Osteocyte (in vitro differentiated cells): ENCODE results near the gene TNFRSF1B. TPM values are rescaled to one million over a fixed set of nuclear protein-coding genes. Genes with fewer than 3 reads are reported as not detected.

ENCODE experiments used
- DNase-seq: peaks from one replicate; pipeline ENCODE4 v3.0.0; 2021; ENCODE audit warnings: mixed read lengths; ENCODE audit not compliant: unreplicated experiment; ENCODE audit errors: extremely low spot score
- H3K27ac Mint-ChIP-seq: one replicate; pipeline ENCODE4 v1.8.0; 2021; ENCODE audit warnings: mild to moderate bottlenecking, mixed read lengths; ENCODE audit not compliant: unreplicated experiment
- H3K27me3 Mint-ChIP-seq: one replicate; pipeline ENCODE4 v1.8.0; 2021; ENCODE audit warnings: mixed read lengths; ENCODE audit not compliant: unreplicated experiment
- H3K36me3 Mint-ChIP-seq: one replicate; pipeline ENCODE4 v1.8.0; 2021; ENCODE audit warnings: mixed read lengths; ENCODE audit not compliant: unreplicated experiment
- H3K4me1 Mint-ChIP-seq: one replicate; pipeline ENCODE4 v1.8.0; 2021; ENCODE audit warnings: mixed read lengths; ENCODE audit not compliant: unreplicated experiment
- H3K4me3 Mint-ChIP-seq: one replicate; pipeline ENCODE4 v1.8.0; 2021; ENCODE audit warnings: mild to moderate bottlenecking, moderate library complexity, mixed read lengths; ENCODE audit not compliant: unreplicated experiment
- H3K9me3 Mint-ChIP-seq: one replicate; pipeline ENCODE4 v1.8.0; 2021; ENCODE audit warnings: mixed read lengths; ENCODE audit not compliant: unreplicated experiment
- CTCF ChIP-seq: fragments of 200-600 bp; sonication (generic); IDR thresholded peaks from 2 replicates; pipeline ENCODE4 v1.5.0; 2021; ENCODE audit warnings: antibody characterized with exemption, mild to moderate bottlenecking, moderate library complexity
- total RNA-seq: library from RNA; stranded (reverse); gene quantifications from 2 replicates; pipeline ENCODE4 v1.2.1, GENCODE V29; 2021

Gene TNFRSF1B
- total RNA-seq, 1 donor from 2014 or later, result 7.4 TPM

- peak; percentile 24 for TF ChIP-seq CTCF
- Mint-ChIP-seq H3K27me3 (no peaks in the 10 kb centered on the region), H3K4me3 (no peak overlapping the region), H3K4me1 (peaks cover 15% of the 10 kb centered on the region), H3K9me3 (no peaks in the 10 kb centered on the region), H3K27ac (no peak overlapping the region), H3K36me3 (no peaks in the 10 kb centered on the region)
- no peak for DNase-seq
Measured at GRCh38 chr1:12196641-12197482, 30.1 kb downstream of the TNFRSF1B start.

GRCh38 chr1:12197483-12197880 lies 30.7 kb downstream of the TNFRSF1B start:
- H3K27me3 Mint-ChIP-seq, result no peaks in the 10 kb centered on the region
- no peak overlapping the region for H3K4me3 Mint-ChIP-seq
- H3K27ac Mint-ChIP-seq, result no peak overlapping the region
- peaks cover 11% of the 10 kb centered on the region for H3K4me1 Mint-ChIP-seq
- TF ChIP-seq CTCF, result no peak
- no peak for DNase-seq
- no peaks in the 10 kb centered on the region for H3K36me3 Mint-ChIP-seq
- H3K9me3 Mint-ChIP-seq, result no peaks in the 10 kb centered on the region

GRCh38 chr1:12200208-12200607 lies 33.4 kb downstream of the TNFRSF1B start:
- DNase-seq, result no peak

GRCh38 chr1:12201352-12202189 lies 34.8 kb downstream of the TNFRSF1B start:
- no peak overlapping the region for H3K4me3 Mint-ChIP-seq
- DNase-seq, result no peak
- peaks cover 21% of the 10 kb centered on the region for H3K4me1 Mint-ChIP-seq
- no peaks in the 10 kb centered on the region for H3K36me3 Mint-ChIP-seq
- no peak overlapping the region for H3K27ac Mint-ChIP-seq
- H3K9me3 Mint-ChIP-seq, result no peaks in the 10 kb centered on the region
- no peaks in the 10 kb centered on the region for H3K27me3 Mint-ChIP-seq
- TF ChIP-seq CTCF, result no peak

More at GRCh38 chr1:12200208-12200607, 33.4 kb downstream of the TNFRSF1B start:
- H3K27ac Mint-ChIP-seq, result no peak overlapping the region
- H3K36me3 Mint-ChIP-seq, result no peaks in the 10 kb centered on the region
- H3K9me3 Mint-ChIP-seq, result no peaks in the 10 kb centered on the region
- no peaks in the 10 kb centered on the region for H3K27me3 Mint-ChIP-seq
- H3K4me3 Mint-ChIP-seq, result no peak overlapping the region
- TF ChIP-seq CTCF, result no peak
- H3K4me1 Mint-ChIP-seq, result peaks cover 19% of the 10 kb centered on the region

- no peaks in the 10 kb centered on the region for H3K9me3 Mint-ChIP-seq
- H3K27me3 Mint-ChIP-seq, result no peaks in the 10 kb centered on the region
- no peak overlapping the region for H3K27ac Mint-ChIP-seq
- no peak for DNase-seq
- H3K4me3 Mint-ChIP-seq, result no peak overlapping the region
- no peaks in the 10 kb centered on the region for H3K36me3 Mint-ChIP-seq
- H3K4me1 Mint-ChIP-seq, result peaks cover 19% of the 10 kb centered on the region
- TF ChIP-seq CTCF, result no peak
Measured at GRCh38 chr1:12202190-12202497, 35.4 kb downstream of the TNFRSF1B start.
